K562 (cell line): ENCODE data around the gene MCCC2. TPM values are rescaled to one million over a fixed set of nuclear protein-coding genes. Genes with fewer than 3 reads are reported as not detected.

Experiments
- ATAC-seq: fragments of 200-7000 bp; cut with Tn5 transposase; 3 replicates; pipeline ENCODE4 v1.9.1; 2020; ENCODE audit warnings: moderate library complexity
- BruUV-seq: library from RNA; stranded (reverse); fragments of 400-500 nt; replicated peaks from 2 replicates; lab custom pipeline; 2021; lab: Mats Ljungman, UMichigan
- CTCF ChIA-PET: fragments of 300-600 bp; formaldehyde crosslinking; extraction: SDS; loops from one replicate; lab custom pipeline; 2021; ENCODE audit warnings: low intra/inter-chr PET ratio; lab: Yijun Ruan, JAX
- POLR2A ChIA-PET: fragments of 300-600, 350-650 bp; sonication (Branson Sonifier 250); formaldehyde crosslinking; extraction: SDS; loops from one replicate; lab custom pipeline; 2021; ENCODE audit warnings: antibody characterized with exemption, inconsistent platforms; lab: Yijun Ruan, JAX
- DNase-seq, 4 experiments: peaks; one replicate each; pipeline versions ENCODE4 v3.0.0 to v3.0.0-alpha.2; 2011 to 2018; ENCODE audit warnings: low spot score in 3 of 4, mixed read lengths in 3 of 4; ENCODE audit errors: extremely low read depth in 1 of 4
- FAIRE-seq: peaks from 2 replicates; lab custom pipeline; 2011; peaks lifted over from hg19 to GRCh38; lab: Jason Lieb, UNC
- H2AFZ ChIP-seq: 2 replicates; pipeline ENCODE4 v1.6.0; 2011; ENCODE audit warnings: low read depth, low read length, control low read depth, inconsistent platforms
- H3K27ac ChIP-seq: fragments of 200-600 bp; 3 replicates; pipeline ENCODE4 v1.8.0; 2011; ENCODE audit warnings: low read depth, mild to moderate bottlenecking, control low read depth, inconsistent platforms, low read length, moderate library complexity, mixed read lengths; ENCODE audit errors: extremely low read depth
- H3K27me3 ChIP-seq, 2 experiments: fragments of 300-600 bp in 1 of 2; 2 replicates in 1 of 2; 3 replicates in 1 of 2; pipeline versions ENCODE4 v1.6.0 to v1.8.0; 2011; ENCODE audit warnings: inconsistent platforms in 2 of 2, low read length in 2 of 2, mild to moderate bottlenecking in 1 of 2, mixed read lengths in 1 of 2, moderate library complexity in 1 of 2; ENCODE audit not compliant: control insufficient read depth in 2 of 2, insufficient read depth in 2 of 2
- H3K36me3 ChIP-seq: fragments of 300-600 bp; 3 replicates; pipeline ENCODE4 v1.8.0; 2011; ENCODE audit warnings: mild to moderate bottlenecking, low read length, inconsistent platforms; ENCODE audit not compliant: control insufficient read depth, insufficient read depth
- H3K4me1 ChIP-seq, 2 experiments: fragments of 200-600 bp in 1 of 2; replicated peaks in 1 of 2; 2 replicates in 1 of 2; 3 replicates in 1 of 2; pipeline versions ENCODE4 v1.5.1 to v1.8.0; 2011; ENCODE audit warnings: inconsistent platforms in 2 of 2, low read length in 2 of 2, mild to moderate bottlenecking in 1 of 2, mixed read lengths in 1 of 2, moderate library complexity in 1 of 2; ENCODE audit not compliant: control insufficient read depth in 2 of 2, insufficient read depth in 2 of 2
- H3K4me2 ChIP-seq: 2 replicates; pipeline ENCODE4 v1.6.1; 2011; ENCODE audit warnings: low read length, control low read depth, inconsistent platforms, mixed read lengths; ENCODE audit not compliant: insufficient read depth
- H3K4me3 ChIP-seq: fragments of 200-600 bp; sonication (generic), shearing (Covaris generic); 2 replicates; pipeline ENCODE4 v1.5.1; 2016; ENCODE audit warnings: control low read depth, inconsistent platforms
- H3K79me2 ChIP-seq: fragments of 200-600 bp; 3 replicates; pipeline ENCODE4 v1.8.0; 2011; ENCODE audit warnings: low read length, inconsistent platforms; ENCODE audit not compliant: control insufficient read depth, insufficient read depth
- H3K9ac ChIP-seq, 2 experiments: 2 replicates each; pipeline versions ENCODE4 v1.6.0 to v1.6.1; 2011; ENCODE audit warnings: low read depth in 2 of 2, low read length in 2 of 2, control low read depth in 1 of 2, inconsistent platforms in 1 of 2, mild to moderate bottlenecking in 1 of 2, mixed read lengths in 1 of 2; ENCODE audit not compliant: insufficient read depth in 1 of 2
- H3K9me1 ChIP-seq: one replicate; pipeline ENCODE4 v1.6.0; 2011; ENCODE audit warnings: inconsistent platforms, mild to moderate bottlenecking, low read length, moderate library complexity; ENCODE audit not compliant: control insufficient read depth, insufficient read depth
- H3K9me3 ChIP-seq: replicated peaks from 2 replicates; pipeline ENCODE4 v1.5.1; 2011; ENCODE audit warnings: low read depth, low read length, inconsistent platforms; ENCODE audit not compliant: control insufficient read depth, insufficient read depth
- H4K20me1 ChIP-seq: replicated peaks from 2 replicates; pipeline ENCODE4 v1.6.1; 2011; ENCODE audit warnings: low read length, inconsistent platforms, mixed read lengths; ENCODE audit not compliant: control insufficient read depth, insufficient read depth
- CBFA2T2 ChIP-seq: fragments of 450-650 bp; conservative IDR thresholded peaks from 2 replicates; pipeline ENCODE4 v1.6.1; 2017; ENCODE audit warnings: mild to moderate bottlenecking
- FOS ChIP-seq: IDR thresholded peaks from 3 replicates; pipeline ENCODE4 v1.6.1; 2011; ENCODE audit not compliant: insufficient read length; ENCODE audit errors: extremely low read depth
- MCM2 ChIP-seq: fragments of 450-650 bp; IDR thresholded peaks from 2 replicates; pipeline ENCODE4 v1.6.1; 2017; ENCODE audit warnings: low read depth, mild to moderate bottlenecking
- NONO ChIP-seq, 2 experiments: fragments of 200-400 bp in 1 of 2; fragments of 450-650 bp in 1 of 2; formaldehyde crosslinking in 1 of 2; IDR thresholded peaks; 2 replicates each; pipeline ENCODE4 v1.6.1; 2017; ENCODE audit warnings: low read depth in 2 of 2, mild to moderate bottlenecking in 2 of 2, moderate library complexity in 2 of 2, low read length in 1 of 2
- POLR2B ChIP-seq: fragments of 450-650 bp; IDR thresholded peaks from 2 replicates; pipeline ENCODE4 v1.6.1; 2018; ENCODE audit warnings: low read depth; ENCODE audit not compliant: partially characterized antibody
- SIN3A ChIP-seq, 2 experiments: fragments of 150-350 bp in 1 of 2; IDR thresholded peaks; 2 replicates each; pipeline ENCODE4 v1.6.1; 2011 to 2016; ENCODE audit warnings: borderline replicate concordance in 2 of 2, low read depth in 2 of 2, low read length in 2 of 2, mild to moderate bottlenecking in 2 of 2, moderate library complexity in 2 of 2; ENCODE audit not compliant: control insufficient read depth in 1 of 2
- TEAD1 ChIP-seq, 2 experiments: fragments of 450-650 bp in 1 of 2; sonication (generic) in 1 of 2; formaldehyde crosslinking; IDR thresholded peaks; 2 replicates each; pipeline versions ENCODE4 v1.4.0 to v1.8.0; 2020 to 2022; ENCODE audit warnings: mild to moderate bottlenecking in 2 of 2, missing genetic modification reagents in 1 of 2
- THRAP3 ChIP-seq: fragments of 450-650 bp; IDR thresholded peaks from 2 replicates; pipeline ENCODE4 v1.6.1; 2016; ENCODE audit warnings: mild to moderate bottlenecking, inconsistent platforms, borderline replicate concordance
- ZBTB34 ChIP-seq: fragments of 250-450 bp; sonication (Bioruptor Pico); IDR thresholded peaks from 2 replicates; pipeline ENCODE4 v1.8.0; 2021; ENCODE audit warnings: mild to moderate bottlenecking, moderate library complexity
- ZHX1 ChIP-seq: fragments of 150-350 bp; conservative IDR thresholded peaks from 2 replicates; pipeline ENCODE4 v1.6.1; 2014; ENCODE audit warnings: low read length
- ZNF24 ChIP-seq: fragments of 450-650 bp; IDR thresholded peaks from 2 replicates; pipeline ENCODE4 v1.6.1; 2016
- WGBS: fragments of 100-300 bp; shearing (Covaris generic); methylation state at CpG from one replicate; pipeline ENCODE4 v1.1.6; 2016; ENCODE audit warnings: low coverage, mixed read lengths; ENCODE audit not compliant: insufficient coverage; ENCODE audit errors: missing lambda C conversion rate; 5-methylcytosine and 5-hydroxymethylcytosine counted together
- in situ Hi-C: fragments of 300-500 bp; cut with MboI; formaldehyde crosslinking; loops from 4 replicates; pipeline ENCODE4 v1.15.0; 2018; ENCODE audit warnings: inconsistent platforms, mixed read lengths
- intact Hi-C: fragments of 100-400 bp; cut with micrococcal nuclease; formaldehyde crosslinking; loops from 2 replicates; pipeline ENCODE4 v1.14.2; 2022
- polyA plus RNA-seq, 8 experiments: library from polyadenylated mRNA; depleted of rRNA in 4 of 8; stranded (reverse) in 5 of 8; unstranded in 3 of 8; fragments of >200 nt; fragmentation: Nextera tagmentation in 2 of 8; fragmentation: Illumina TruSeq in 1 of 8; extraction: Ambion mirVana in 2 of 8; extraction: Trizol in 1 of 8; gene quantifications; 2 replicates each; pipeline versions ENCODE4 v1.2.1 to v1.2.3, GENCODE V29; 2011 to 2014; ENCODE audit warnings: inconsistent platforms in 1 of 8, missing spikeins in 1 of 8
- total RNA-seq, 7 experiments: library from RNA; depleted of rRNA in 6 of 7; stranded (reverse); fragments of >200 nt in 6 of 7; fragmentation: Illumina TruSeq in 2 of 7; extraction: Trizol in 2 of 7; gene quantifications; 2 replicates each; pipeline versions ENCODE4 v1.2.1 to v1.2.3, GENCODE V29; 2011 to 2021; ENCODE audit warnings: low replicate concordance in 1 of 7
- TF ChIP-seq, protein P1 (sequence below): fragments of 450-650 bp; conservative IDR thresholded peaks from 2 replicates; pipeline ENCODE4 v1.6.1; 2016; ENCODE audit warnings: missing genetic modification characterization, low read depth, mild to moderate bottlenecking, control low read depth, missing compliant biosample characterization
- TF ChIP-seq, protein P2 (sequence below): sonication (generic); formaldehyde crosslinking; IDR thresholded peaks from 2 replicates; pipeline ENCODE4 v1.8.0; 2022; ENCODE audit warnings: mild to moderate bottlenecking, missing genetic modification reagents

MCCC2 gene
- total and polyA plus RNA-seq, 9 of the 15 experiments (the other 6 are each of a cell fraction or from before 2014, with no cell fraction given): 17.1 to 77.9 (median 52.5) TPM

DNA sequence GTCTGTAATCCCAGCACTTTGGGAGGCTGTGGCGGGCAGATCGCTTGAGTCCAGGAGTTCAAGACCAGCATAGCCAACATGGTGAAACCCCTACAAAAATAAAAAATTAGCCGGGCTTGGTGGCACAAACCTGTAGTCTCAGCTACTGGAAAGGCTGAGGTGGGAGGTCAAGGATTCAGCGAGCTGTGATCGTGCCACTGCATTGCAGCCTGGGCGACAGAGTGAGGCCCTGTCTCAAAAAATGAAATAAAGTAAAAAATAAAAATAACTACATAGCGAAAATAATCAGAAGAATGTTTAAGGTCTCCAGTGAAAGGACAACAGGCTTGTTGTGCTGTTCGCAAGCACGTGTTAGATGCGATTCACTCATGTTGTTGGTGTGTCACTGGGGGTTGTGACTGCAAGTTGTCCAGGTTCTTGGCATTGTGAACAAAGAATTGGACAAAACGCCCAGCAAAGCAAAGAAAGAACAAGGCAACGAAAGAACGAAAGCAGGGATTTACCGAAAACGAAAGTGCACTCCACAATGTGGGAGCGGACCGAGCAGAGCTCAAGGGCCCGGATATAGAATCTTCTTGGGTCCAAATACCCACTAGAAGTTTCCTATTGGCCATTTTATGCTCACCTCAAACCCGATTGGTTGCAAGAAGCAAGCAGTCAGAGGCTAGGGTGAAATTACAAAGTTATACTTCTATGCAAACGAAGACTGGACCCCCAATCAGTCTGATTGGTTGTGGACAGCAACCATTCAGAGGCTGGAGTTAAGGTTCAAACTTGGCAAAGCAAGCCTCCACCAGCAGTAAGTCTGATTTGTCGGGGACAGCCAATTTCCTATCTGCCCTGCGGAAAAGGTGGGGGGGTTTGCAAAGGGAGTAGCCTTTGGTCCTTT is 844 bp upstream of the MCCC2 start:
- Histone ChIP-seq H2AFZ (peak overlapping the region; percentile 97), H3K4me1 (peaks cover 11 to 12% of the 10 kb centered on the region in 2 experiments; a peak in 4 of 5 replicates), H3K79me2 (peaks cover 40% of the 10 kb centered on the region), H3K36me3 (peaks cover 3% of the 10 kb centered on the region; the same call in 2 of the 3 replicates), H4K20me1 (no peaks in the 10 kb centered on the region), H3K4me3 (peak overlapping the region; percentile 85), H3K9me1 (no peaks in the 10 kb centered on the region), H3K9ac (peak overlapping the region; percentile 92 to 94), H3K27me3 (no peaks in the 10 kb centered on the region), H3K27ac (peak overlapping the region; percentile 86), H3K9me3 (no peaks in the 10 kb centered on the region), H3K4me2 (peak overlapping the region; percentile 97)
- FAIRE-seq (peak; percentile 23), DNase-seq (peak; percentile 68 to 85 (median 78)), ATAC-seq (peak; percentile 68)
- TSS peak; percentile 89 for BruUV-seq
- POLR2A ChIA-PET: interaction anchor here (0.7 to 3.3 kb wide), 5 partner anchors 11 to 111 kb away, joined by 3 to 10 read pairs (median 3); no protein-coding TSS in a partner anchor
- CTCF ChIA-PET: no interaction called here
- 21% methylated on average over 22 of the region's 22 CpGs for WGBS
- in situ Hi-C loops (no loop called here), intact Hi-C loops (no loop called here)
- TF ChIP-seq CBFA2T2 (no peak), POLR2B (peak; percentile 7), ZHX1 (0 out of 2 replicates have a peak, but pooled peaks have one; percentile 34), NONO (IDR thresholded peaks at IDR 0.05; ENCODE audit: low read depth in 2 of 2, low read length in 1 of 2) (peak in 1 of 2 experiments; percentile 34; a peak in 1 of 4 replicates), TEAD1 (CRISPR knock-in tag; IDR thresholded peaks at IDR 0.05) (peak in 1 of 2 experiments; percentile 62; a peak in 1 of 4 replicates), ZBTB34 (no peak), MCM2 (no peak), ZNF24 (0 out of 2 replicates have a peak, but pooled peaks have one; percentile 24), SIN3A (IDR thresholded peaks at IDR 0.05; ENCODE audit: borderline replicate concordance in 2 of 2, control insufficient read depth in 1 of 2, low read depth in 2 of 2, low read length in 2 of 2) (0 out of 4 replicates have a peak, but pooled peaks of 1 of the 2 experiments have one; percentile 25), THRAP3 (0 out of 2 replicates have a peak, but pooled peaks have one; percentile 24), FOS (peak; percentile 52)
- TF ChIP-seq, protein P1, sequence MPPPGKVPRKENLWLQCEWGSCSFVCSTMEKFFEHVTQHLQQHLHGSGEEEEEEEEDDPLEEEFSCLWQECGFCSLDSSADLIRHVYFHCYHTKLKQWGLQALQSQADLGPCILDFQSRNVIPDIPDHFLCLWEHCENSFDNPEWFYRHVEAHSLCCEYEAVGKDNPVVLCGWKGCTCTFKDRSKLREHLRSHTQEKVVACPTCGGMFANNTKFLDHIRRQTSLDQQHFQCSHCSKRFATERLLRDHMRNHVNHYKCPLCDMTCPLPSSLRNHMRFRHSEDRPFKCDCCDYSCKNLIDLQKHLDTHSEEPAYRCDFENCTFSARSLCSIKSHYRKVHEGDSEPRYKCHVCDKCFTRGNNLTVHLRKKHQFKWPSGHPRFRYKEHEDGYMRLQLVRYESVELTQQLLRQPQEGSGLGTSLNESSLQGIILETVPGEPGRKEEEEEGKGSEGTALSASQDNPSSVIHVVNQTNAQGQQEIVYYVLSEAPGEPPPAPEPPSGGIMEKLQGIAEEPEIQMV (tag): peak; percentile 99
- TF ChIP-seq, protein P2, sequence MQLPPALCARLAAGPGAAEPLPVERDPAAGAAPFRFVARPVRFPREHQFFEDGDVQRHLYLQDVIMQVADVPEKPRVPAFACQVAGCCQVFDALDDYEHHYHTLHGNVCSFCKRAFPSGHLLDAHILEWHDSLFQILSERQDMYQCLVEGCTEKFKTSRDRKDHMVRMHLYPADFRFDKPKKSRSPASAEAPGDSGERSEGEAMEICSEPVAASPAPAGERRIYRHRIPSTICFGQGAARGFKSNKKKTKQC: peak; percentile 52; the same call in 1 of the 2 replicates
